Spinal cord (tissue), 10 donors: ENCODE results near the gene CSGALNACT2. TPM values are rescaled to one million over a fixed set of nuclear protein-coding genes. Genes with fewer than 3 reads are reported as not detected.

Experiments
- DNase-seq, 6 donors: peaks; one replicate each; pipeline versions ENCODE4 v3.0.0 to v3.0.0-alpha.2; 2013 to 2015; ENCODE audit warnings: low spot score in 6 of 6, low read depth in 4 of 6
- H3K27ac ChIP-seq: one replicate; pipeline ENCODE4 v1.5.1; 2013; ENCODE audit warnings: low read depth, low read length, control low read depth
- H3K27me3 ChIP-seq: one replicate; pipeline ENCODE4 v1.6.1; 2013; ENCODE audit warnings: low read length; ENCODE audit not compliant: control insufficient read depth, insufficient read depth
- H3K36me3 ChIP-seq: one replicate; pipeline ENCODE4 v1.6.1; 2013; ENCODE audit warnings: low read length; ENCODE audit not compliant: control insufficient read depth, insufficient read depth
- H3K4me1 ChIP-seq: one replicate; pipeline ENCODE4 v1.6.1; 2013; ENCODE audit warnings: low read length; ENCODE audit not compliant: control insufficient read depth, insufficient read depth
- H3K4me3 ChIP-seq: one replicate; pipeline ENCODE4 v1.5.1; 2013; ENCODE audit warnings: low read depth, low read length, control low read depth
- H3K9me3 ChIP-seq: one replicate; pipeline ENCODE4 v1.6.1; 2013; ENCODE audit warnings: low read length; ENCODE audit not compliant: control insufficient read depth, insufficient read depth
- WGBS: methylation state at CpG from one replicate; pipeline ENCODE4 v1.1.5; 2013; ENCODE audit warnings: missing lambda C conversion rate; ENCODE audit not compliant: insufficient coverage; 5-methylcytosine and 5-hydroxymethylcytosine counted together
- polyA plus RNA-seq, 2 donors: library from polyadenylated mRNA; unstranded; fragments of 120-200 nt; gene quantifications; one replicate each; pipeline ENCODE4 v1.2.1, GENCODE V29; 2013; ENCODE audit not compliant: insufficient read length in 2 of 2
- total RNA-seq, 2 donors: library from RNA; depleted of rRNA in 1 of 2; stranded (reverse); fragments of 120-200 nt in 1 of 2; fragments of >200 nt in 1 of 2; gene quantifications; one replicate each; pipeline versions ENCODE4 v1.2.3 to v1.2.4, GENCODE V29; 2013 to 2014
- donor health status: healthy.

CSGALNACT2 gene
- total and polyA plus RNA-seq, 4 donors = 14.6 to 28.8 (median 19.3) TPM

GRCh38 chr10:43229208-43230061 is 91.2 kb downstream of the CSGALNACT2 start:
- H3K27me3 ChIP-seq = peaks cover 39% of the 10 kb centered on the region

DNA sequence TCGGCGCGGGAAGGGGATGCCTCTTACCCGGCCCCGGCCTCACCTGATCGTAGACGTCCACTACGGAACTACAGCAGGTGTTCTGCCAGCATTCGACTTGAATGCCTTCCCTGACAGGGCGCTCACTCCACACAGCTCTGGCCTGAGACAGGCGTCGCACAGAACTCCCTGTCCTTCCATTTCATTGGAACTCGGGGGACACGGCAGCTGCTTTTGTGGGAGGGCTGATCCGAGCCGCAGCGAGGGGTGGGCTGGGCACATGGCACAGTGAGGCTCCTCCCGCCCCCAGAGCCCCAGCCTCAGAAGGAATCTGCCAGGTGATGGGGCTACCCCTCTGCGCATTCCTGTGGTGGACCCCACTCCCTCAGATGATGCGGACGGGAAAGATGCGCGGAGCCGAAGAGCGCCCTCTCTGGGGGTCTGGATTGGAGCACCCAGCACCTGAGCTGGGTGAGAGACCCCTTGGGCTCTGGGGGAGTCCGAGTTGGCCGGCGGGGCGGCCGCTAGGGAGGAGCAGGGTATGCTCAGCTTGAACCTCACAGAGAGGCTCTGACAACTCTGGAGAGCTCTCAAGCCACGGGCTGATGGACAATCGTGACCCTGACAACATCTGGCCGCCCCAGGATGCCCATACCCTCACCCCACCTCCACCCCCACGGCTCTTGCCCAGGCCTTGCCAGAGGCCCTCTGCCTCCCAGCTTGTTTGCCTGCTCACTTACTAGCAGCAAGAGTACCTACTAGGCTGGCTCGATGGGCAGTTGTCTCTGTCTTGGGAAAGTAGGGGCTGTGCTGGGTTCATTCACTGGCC is 92.1 kb downstream of the CSGALNACT2 start:
- Histone ChIP-seq H3K36me3 (no peaks in the 10 kb centered on the region), H3K9me3 (no peaks in the 10 kb centered on the region), H3K4me3 (no peak overlapping the region), H3K27me3 (peaks cover 39% of the 10 kb centered on the region), H3K4me1 (peaks cover 14% of the 10 kb centered on the region), H3K27ac (no peak overlapping the region)
- 17% methylated on average over 34 of the region's 35 CpGs for WGBS
- DNase-seq = no peak

More at GRCh38 chr10:43229208-43230061, 91.2 kb downstream of the CSGALNACT2 start:
- under 1% methylated on average over 99 of the region's 99 CpGs for WGBS
- Histone ChIP-seq H3K36me3 (no peaks in the 10 kb centered on the region), H3K4me1 (peaks cover 14% of the 10 kb centered on the region), H3K9me3 (no peaks in the 10 kb centered on the region), H3K4me3 (no peak overlapping the region), H3K27ac (no peak overlapping the region)
- DNase-seq = no peak

GRCh38 chr10:43230909-43231522 is 92.8 kb downstream of the CSGALNACT2 start:
- WGBS = 86% methylated on average over 8 of the region's 8 CpGs
- H3K27me3 ChIP-seq = peaks cover 39% of the 10 kb centered on the region
- H3K9me3 ChIP-seq = no peaks in the 10 kb centered on the region
- no peak for DNase-seq
- no peak overlapping the region for H3K27ac ChIP-seq
- H3K36me3 ChIP-seq = no peaks in the 10 kb centered on the region
- H3K4me1 ChIP-seq = peaks cover 14% of the 10 kb centered on the region
- no peak overlapping the region for H3K4me3 ChIP-seq

DNA sequence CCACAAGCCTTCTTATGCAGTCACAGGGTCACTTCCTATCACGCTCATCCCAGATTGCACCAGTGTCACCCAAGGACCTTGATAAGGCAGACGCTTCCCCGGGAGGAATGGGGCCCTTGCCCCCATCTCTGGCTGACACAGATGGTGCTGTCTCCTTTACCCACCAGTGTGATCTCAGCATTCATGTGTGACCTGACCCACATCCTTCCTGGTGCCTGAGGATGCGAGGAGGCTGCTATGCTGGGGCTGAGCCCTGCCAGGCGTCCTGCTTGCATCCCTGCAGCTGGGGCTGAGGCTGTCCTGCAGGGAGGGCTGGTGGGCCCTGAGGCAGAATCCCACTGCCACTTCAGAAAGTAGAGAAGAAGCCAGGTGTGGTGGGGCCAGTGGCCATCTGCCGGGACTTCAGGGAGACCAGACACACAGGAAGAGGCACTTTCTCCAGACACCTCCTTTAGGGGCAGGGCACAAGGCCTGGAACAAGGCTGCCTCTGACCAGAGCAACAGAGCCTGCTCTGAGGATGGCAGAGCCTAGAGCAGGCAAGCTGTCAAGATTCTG is 93.4 kb downstream of the CSGALNACT2 start:
- no peaks in the 10 kb centered on the region for H3K36me3 ChIP-seq
- no peak for DNase-seq
- WGBS = 85% methylated on average over 6 of the region's 6 CpGs
- H3K4me3 ChIP-seq = no peak overlapping the region
- H3K4me1 ChIP-seq = peaks cover 14% of the 10 kb centered on the region
- H3K27ac ChIP-seq = no peak overlapping the region
- H3K9me3 ChIP-seq = no peaks in the 10 kb centered on the region
- H3K27me3 ChIP-seq = peaks cover 39% of the 10 kb centered on the region

GRCh38 chr10:43233601-43234430 is 95.6 kb downstream of the CSGALNACT2 start:
- no peak overlapping the region for H3K27ac ChIP-seq
- no peaks in the 10 kb centered on the region for H3K9me3 ChIP-seq
- no peak for DNase-seq
- 90% methylated on average over 15 of the region's 19 CpGs for WGBS
- peaks cover 11% of the 10 kb centered on the region for H3K4me1 ChIP-seq
- no peaks in the 10 kb centered on the region for H3K36me3 ChIP-seq
- H3K4me3 ChIP-seq = no peak overlapping the region
- H3K27me3 ChIP-seq = peaks cover 31% of the 10 kb centered on the region

DNA sequence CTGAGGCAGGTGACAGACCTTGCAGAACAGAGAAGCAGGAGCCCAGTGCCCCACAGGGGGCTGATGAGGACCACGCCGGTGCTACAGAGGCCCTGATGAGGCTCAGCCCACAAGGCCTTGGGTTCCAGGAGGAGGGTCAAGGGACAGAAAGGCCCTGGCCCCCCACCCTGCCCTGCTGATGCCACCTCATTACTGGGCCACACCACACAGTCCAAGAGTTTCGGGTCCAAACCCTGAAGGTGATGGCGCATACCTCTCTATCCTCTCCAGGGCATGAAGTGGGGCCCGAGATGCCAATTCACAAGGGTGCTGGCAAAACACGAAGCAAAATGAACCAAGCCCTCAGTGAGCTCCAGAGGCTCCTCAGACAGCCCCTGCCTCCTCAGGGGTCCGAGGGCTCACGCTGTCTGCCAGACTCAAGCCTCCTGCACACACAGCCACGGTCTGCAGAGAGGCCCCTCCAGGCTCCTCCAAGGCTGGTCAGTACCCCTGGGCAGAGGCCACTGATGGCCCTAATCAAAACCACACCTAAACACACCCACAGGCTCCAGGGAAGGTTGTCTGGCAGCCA is 96.3 kb downstream of the CSGALNACT2 start:
- Histone ChIP-seq H3K9me3 (peaks cover under 1% of the 10 kb centered on the region), H3K27ac (no peak overlapping the region), H3K4me3 (no peak overlapping the region), H3K36me3 (no peaks in the 10 kb centered on the region), H3K4me1 (peaks cover 7% of the 10 kb centered on the region), H3K27me3 (peaks cover 26% of the 10 kb centered on the region)
- WGBS = 82% methylated on average over 9 of the region's 9 CpGs
- DNase-seq = no peak

Other genes starting within 250 kb of the CSGALNACT2 start
- gene RET, start 61.4 kb upstream of the CSGALNACT2 start, total RNA-seq = 10 to 100 TPM in 1 of 2 donors, 1 to 10 TPM in 1; 9.5 to 49.9 TPM
- 10 to 100 TPM; 36.4 to 40.3 TPM for gene RET, start 61.4 kb upstream of the CSGALNACT2 start, polyA plus RNA-seq
- gene RASGEF1A, start 128.6 kb downstream of the CSGALNACT2 start, total RNA-seq = 10 to 100 TPM in 1 of 2 donors, 1 to 10 TPM in 1; 3.1 to 11.3 TPM
- 10 to 100 TPM in 1 of 2 donors, 1 to 10 TPM in 1; 9.5 to 11.9 TPM for gene RASGEF1A, start 128.6 kb downstream of the CSGALNACT2 start, polyA plus RNA-seq
- gene FXYD4, start 233.2 kb downstream of the CSGALNACT2 start, total RNA-seq = not detected
- gene FXYD4, start 233.2 kb downstream of the CSGALNACT2 start, polyA plus RNA-seq = not detected